ENCODE results near the gene SRA1. TPM values are rescaled to one million over a fixed set of nuclear protein-coding genes. Genes with fewer than 3 reads are reported as not detected.

SRA1 gene
- total and polyA plus RNA-seq, 2 experiments from 2014 or later: 22.8 to 80.6 TPM

- Histone ChIP-seq H3K27ac (no peak overlapping the region), H3K27me3 (no peaks in the 10 kb centered on the region), H3K36me3 (peaks cover 4% of the 10 kb centered on the region), H3K4me1 (ENCODE audit: low read depth) (peaks cover 20% of the 10 kb centered on the region), H3K9me3 (ENCODE audit: low read depth) (no peaks in the 10 kb centered on the region), H3K4me3 (no peak overlapping the region)
- no peak for DNase-seq (ENCODE audit: low read depth in 1 of 2, low spot score in 1 of 2)
- TF ChIP-seq CTCF (IDR thresholded peaks at IDR 0.05; ENCODE audit: low read depth, low read length): no peak
Observed at GRCh38 chr5:140560227-140560626, 3.0 kb upstream of the SRA1 start.

GRCh38 chr5:140558542-140558941 is 1.3 kb upstream of the SRA1 start:
- H3K27me3 ChIP-seq: no peaks in the 10 kb centered on the region
- H3K9me3 ChIP-seq (ENCODE audit: low read depth): no peaks in the 10 kb centered on the region
- peaks cover 4% of the 10 kb centered on the region for H3K36me3 ChIP-seq
- H3K27ac ChIP-seq: no peak overlapping the region
- no peak for DNase-seq (ENCODE audit: low read depth in 1 of 2, low spot score in 1 of 2)
- peaks cover 18% of the 10 kb centered on the region for H3K4me1 ChIP-seq (ENCODE audit: low read depth)
- no peak overlapping the region for H3K4me3 ChIP-seq
- TF ChIP-seq CTCF (IDR thresholded peaks at IDR 0.05; ENCODE audit: low read depth, low read length): no peak

- peak overlapping the region; percentile 94 for H3K27ac ChIP-seq
- H3K4me1 ChIP-seq (ENCODE audit: low read depth): peaks cover 12% of the 10 kb centered on the region
- no peaks in the 10 kb centered on the region for H3K9me3 ChIP-seq (ENCODE audit: low read depth)
- no peak for TF ChIP-seq CTCF (IDR thresholded peaks at IDR 0.05; ENCODE audit: low read depth, low read length)
- H3K27me3 ChIP-seq: no peaks in the 10 kb centered on the region
- peak overlapping the region; percentile 90 for H3K4me3 ChIP-seq
- no peak for DNase-seq (ENCODE audit: low read depth in 1 of 2, low spot score in 1 of 2)
- peaks cover 4% of the 10 kb centered on the region for H3K36me3 ChIP-seq
Observed at GRCh38 chr5:140557965-140558364, 692 bp upstream of the SRA1 start.

GRCh38 chr5:140556438-140556837 is 835 bp downstream of the SRA1 start:
- peaks cover 12% of the 10 kb centered on the region for H3K4me1 ChIP-seq (ENCODE audit: low read depth)
- no peaks in the 10 kb centered on the region for H3K9me3 ChIP-seq (ENCODE audit: low read depth)
- peak overlapping the region; percentile 90 for H3K4me3 ChIP-seq
- DNase-seq (ENCODE audit: low read depth in 1 of 2, low spot score in 1 of 2): peak in 1 of 2 donors; percentile 50
- peaks cover 1% of the 10 kb centered on the region for H3K36me3 ChIP-seq
- no peaks in the 10 kb centered on the region for H3K27me3 ChIP-seq
- TF ChIP-seq CTCF (IDR thresholded peaks at IDR 0.05; ENCODE audit: low read depth, low read length): no peak
- H3K27ac ChIP-seq: no peak overlapping the region

- TF ChIP-seq CTCF (IDR thresholded peaks at IDR 0.05; ENCODE audit: low read depth, low read length): no peak
- Histone ChIP-seq H3K4me3 (peak overlapping the region; percentile 90), H3K36me3 (peaks cover 7% of the 10 kb centered on the region), H3K27ac (no peak overlapping the region), H3K4me1 (ENCODE audit: low read depth) (peaks cover 12% of the 10 kb centered on the region), H3K27me3 (no peaks in the 10 kb centered on the region), H3K9me3 (ENCODE audit: low read depth) (no peaks in the 10 kb centered on the region)
- DNase-seq (ENCODE audit: low read depth in 1 of 2, low spot score in 1 of 2): no peak
Observed at GRCh38 chr5:140555747-140556312, 1.4 kb downstream of the SRA1 start.
